Parathyroid adenoma (tissue), 2 donors: ENCODE measurements around the gene RASAL2.
"Not testable (repeated sequence)": the region's sequence is repeated elsewhere in the genome, so short reads cannot be mapped to it uniquely, and the experiment has no call there.

Experiments
- H2AFZ ChIP-seq: fragments of 300-600 bp; sonication (generic); one replicate; pipeline ENCODE4 v1.7.0; 2017; ENCODE audit warnings: antibody characterized with exemption, mild to moderate bottlenecking
- H3K27ac ChIP-seq: fragments of 300-600 bp; sonication (generic); one replicate; pipeline ENCODE4 v1.7.0; 2017
- H3K27me3 ChIP-seq: fragments of 300-600 bp; sonication (generic); one replicate; pipeline ENCODE4 v1.7.0; 2017; ENCODE audit warnings: low read length; ENCODE audit not compliant: control insufficient read depth, insufficient read depth
- H3K36me3 ChIP-seq: fragments of 300-600 bp; sonication (generic); one replicate; pipeline ENCODE4 v1.7.0; 2017; ENCODE audit warnings: low read length; ENCODE audit not compliant: control insufficient read depth, insufficient read depth
- H3K4me1 ChIP-seq: fragments of 300-600 bp; sonication (generic); one replicate; pipeline ENCODE4 v1.7.0; 2017; ENCODE audit warnings: control low read depth
- H3K4me2 ChIP-seq: fragments of 300-600 bp; sonication (generic); one replicate; pipeline ENCODE4 v1.7.0; 2017; ENCODE audit warnings: low read length
- H3K4me3 ChIP-seq: fragments of 300-600 bp; sonication (generic); one replicate; pipeline ENCODE4 v1.7.0; 2017; ENCODE audit warnings: low read depth, low read length
- H3K79me2 ChIP-seq: fragments of 300-600 bp; sonication (generic); one replicate; pipeline ENCODE4 v1.7.0; 2017; ENCODE audit warnings: control low read depth
- H3K9ac ChIP-seq: fragments of 300-600 bp; sonication (generic); one replicate; pipeline ENCODE4 v1.7.0; 2017; ENCODE audit warnings: mild to moderate bottlenecking
- H3K9me3 ChIP-seq: fragments of 300-600 bp; sonication (generic); one replicate; pipeline ENCODE4 v1.7.0; 2017; ENCODE audit warnings: low read length; ENCODE audit not compliant: control insufficient read depth
- CTCF ChIP-seq: fragments of 300-600 bp; sonication (generic); IDR thresholded peaks from one replicate; pipeline ENCODE4 v1.7.0; 2017; ENCODE audit warnings: antibody characterized with exemption, mild to moderate bottlenecking
- donor health status: primary hyperparathyroidism.

The RASAL2 gene

GRCh38 chr1:178188306-178188705 is 94.4 kb downstream of the RASAL2 start:
- Histone ChIP-seq H3K4me3 (no peak overlapping the region), H3K36me3 (no peaks in the 10 kb centered on the region), H3K4me1 (no peaks in the 10 kb centered on the region), H3K79me2 (no peaks in the 10 kb centered on the region), H3K9me3 (no peaks in the 10 kb centered on the region), H2AFZ (no peak overlapping the region), H3K27ac (no peak overlapping the region), H3K9ac (no peak overlapping the region), H3K27me3 (no peaks in the 10 kb centered on the region), H3K4me2 (no peak overlapping the region)
- no peak for TF ChIP-seq CTCF

GRCh38 chr1:178189814-178190213 is 95.9 kb downstream of the RASAL2 start:
- no peaks in the 10 kb centered on the region for H3K36me3 ChIP-seq
- H3K27me3 ChIP-seq: no peaks in the 10 kb centered on the region
- H3K4me2 ChIP-seq: no peak overlapping the region
- H3K4me1 ChIP-seq: no peaks in the 10 kb centered on the region
- H3K9me3 ChIP-seq: no peaks in the 10 kb centered on the region
- no peaks in the 10 kb centered on the region for H3K79me2 ChIP-seq
- no peak overlapping the region for H3K4me3 ChIP-seq
- H3K9ac ChIP-seq: no peak overlapping the region
- H3K27ac ChIP-seq: no peak overlapping the region
- H2AFZ ChIP-seq: no peak overlapping the region
- peak; percentile 24 for TF ChIP-seq CTCF

- Histone ChIP-seq H3K4me2 (no peak overlapping the region), H3K4me3 (no peak overlapping the region), H3K79me2 (no peaks in the 10 kb centered on the region), H3K9me3 (no peaks in the 10 kb centered on the region), H2AFZ (no peak overlapping the region), H3K9ac (no peak overlapping the region), H3K27ac (no peak overlapping the region), H3K27me3 (no peaks in the 10 kb centered on the region), H3K36me3 (no peaks in the 10 kb centered on the region), H3K4me1 (no peaks in the 10 kb centered on the region)
- TF ChIP-seq CTCF: no peak
Measured at GRCh38 chr1:178190881-178191280, 97.0 kb downstream of the RASAL2 start.

- no peak for TF ChIP-seq CTCF
- Histone ChIP-seq H3K36me3 (no peaks in the 10 kb centered on the region), H3K79me2 (no peaks in the 10 kb centered on the region), H3K9me3 (no peaks in the 10 kb centered on the region), H2AFZ (no peak overlapping the region), H3K27ac (no peak overlapping the region), H3K9ac (no peak overlapping the region), H3K27me3 (no peaks in the 10 kb centered on the region), H3K4me1 (no peaks in the 10 kb centered on the region), H3K4me2 (no peak overlapping the region), H3K4me3 (no peak overlapping the region)
Measured at GRCh38 chr1:178192686-178193085, 98.8 kb downstream of the RASAL2 start.

- H2AFZ ChIP-seq: no peak overlapping the region
- H3K27me3 ChIP-seq: no peaks in the 10 kb centered on the region
- no peak for TF ChIP-seq CTCF
Measured at GRCh38 chr1:178196631-178197030, 102.7 kb downstream of the RASAL2 start.

GRCh38 chr1:178202095-178202494 is 108.2 kb downstream of the RASAL2 start:
- not testable (repeated sequence) for H3K4me3 ChIP-seq, H3K9ac ChIP-seq, H3K4me2 ChIP-seq, H3K9me3 ChIP-seq, H3K27ac ChIP-seq, H3K79me2 ChIP-seq, H3K4me1 ChIP-seq, H3K27me3 ChIP-seq, H2AFZ ChIP-seq, H3K36me3 ChIP-seq

More at GRCh38 chr1:178196631-178197030, 102.7 kb downstream of the RASAL2 start:
- Histone ChIP-seq H3K9ac (no peak overlapping the region), H3K79me2 (peaks cover 3% of the 10 kb centered on the region), H3K4me1 (no peaks in the 10 kb centered on the region), H3K27ac (no peak overlapping the region), H3K4me2 (no peak overlapping the region), H3K4me3 (no peak overlapping the region), H3K9me3 (no peaks in the 10 kb centered on the region), H3K36me3 (no peaks in the 10 kb centered on the region)

GRCh38 chr1:178202546-178202945 is 108.6 kb downstream of the RASAL2 start:
- H3K27ac ChIP-seq, H3K79me2 ChIP-seq, H3K36me3 ChIP-seq, H3K9me3 ChIP-seq, H3K27me3 ChIP-seq, H2AFZ ChIP-seq, H3K4me3 ChIP-seq, H3K4me1 ChIP-seq, H3K9ac ChIP-seq, H3K4me2 ChIP-seq: not testable (repeated sequence)
